GM21515 (cell line): ENCODE data around the gene KCNAB1.
A peak's percentile ranks its signal among the peaks of the same experiment; 100 is the strongest.

Source experiments
- ATAC-seq: cut with Tn5 transposase; IDR thresholded peaks from one replicate; pipeline ENCODE4 v1.9.1; 2021; ENCODE audit not compliant: unreplicated experiment

KCNAB1 gene

DNA sequence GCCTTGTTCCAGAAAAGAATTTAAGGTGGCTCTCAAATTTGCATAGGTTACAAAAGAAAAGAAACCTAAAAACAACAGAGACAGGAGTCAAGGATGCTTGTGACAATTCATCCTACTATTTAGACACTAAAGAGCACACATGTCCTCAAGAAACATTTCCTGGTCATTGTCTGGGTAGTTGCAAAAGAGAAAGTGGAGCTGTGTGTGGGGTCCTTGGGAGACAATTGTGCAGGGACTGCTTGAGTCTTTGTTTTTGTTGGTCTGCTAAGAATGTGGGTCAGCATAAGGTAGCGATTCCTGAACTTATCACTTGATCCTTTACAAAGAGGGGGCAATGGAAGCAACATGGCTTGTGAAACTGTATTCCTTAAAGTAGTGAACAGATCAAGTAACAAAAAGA, 185.3 kb downstream of the KCNAB1 start:
- no peak for ATAC-seq

DNA sequence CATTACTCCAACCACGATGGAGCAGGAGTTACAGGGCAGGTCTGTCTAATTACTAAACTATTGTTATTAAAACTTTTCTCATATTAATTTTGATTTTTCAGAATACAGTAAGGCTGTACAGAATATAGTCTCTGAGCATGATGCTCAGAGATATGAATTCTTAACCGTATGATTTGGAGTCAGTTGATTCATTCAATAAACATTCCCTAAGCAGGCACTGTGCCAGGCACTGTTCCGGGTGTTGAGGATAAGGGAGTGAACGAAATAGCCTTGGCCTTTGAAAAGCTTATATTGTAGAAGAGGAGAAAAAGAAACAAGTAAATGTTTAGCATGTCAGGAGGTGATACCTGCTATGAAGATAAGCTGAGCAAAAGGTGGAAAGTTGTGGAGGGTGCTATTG, 187.3 kb downstream of the KCNAB1 start:
- ATAC-seq, result no peak

DNA sequence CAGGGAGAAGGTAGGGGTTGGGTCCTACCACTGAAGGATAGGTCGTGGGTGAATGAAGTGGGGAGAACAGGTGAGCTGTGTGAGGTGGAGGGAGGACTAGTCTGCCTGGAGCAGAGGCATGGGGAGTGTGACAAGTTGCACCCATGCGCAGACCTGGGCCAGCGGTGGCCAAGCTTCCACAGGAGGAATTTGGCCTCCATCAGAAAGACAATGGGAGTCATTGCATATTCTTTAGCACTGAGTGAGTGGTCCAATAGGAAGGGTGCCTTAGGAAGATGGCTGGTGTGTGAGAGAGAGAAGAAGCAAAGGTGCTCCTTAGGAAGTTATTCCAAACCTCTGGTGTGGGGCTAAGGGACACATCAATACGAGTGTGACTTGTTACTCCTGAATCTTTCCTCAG, 191.1 kb downstream of the KCNAB1 start:
- no peak for ATAC-seq

DNA sequence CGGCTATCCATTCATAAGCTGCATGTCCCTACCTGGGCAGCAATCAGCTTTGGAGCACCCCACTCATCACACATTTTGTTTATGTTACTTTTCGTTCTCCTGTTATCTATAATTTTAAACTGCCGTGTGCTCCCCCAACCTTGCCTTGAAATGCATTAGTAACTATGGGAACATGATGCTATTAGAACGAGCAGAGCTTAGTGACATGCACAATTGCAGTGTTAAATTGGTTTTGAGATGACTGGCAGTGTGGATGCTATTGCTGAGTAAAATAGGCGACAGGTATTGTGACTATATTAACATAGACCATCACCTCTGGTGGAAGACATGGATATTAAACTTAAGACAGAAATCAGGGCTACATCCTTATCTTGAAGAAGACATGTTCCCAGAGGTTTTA, 191.6 kb downstream of the KCNAB1 start:
- no peak for ATAC-seq

DNA sequence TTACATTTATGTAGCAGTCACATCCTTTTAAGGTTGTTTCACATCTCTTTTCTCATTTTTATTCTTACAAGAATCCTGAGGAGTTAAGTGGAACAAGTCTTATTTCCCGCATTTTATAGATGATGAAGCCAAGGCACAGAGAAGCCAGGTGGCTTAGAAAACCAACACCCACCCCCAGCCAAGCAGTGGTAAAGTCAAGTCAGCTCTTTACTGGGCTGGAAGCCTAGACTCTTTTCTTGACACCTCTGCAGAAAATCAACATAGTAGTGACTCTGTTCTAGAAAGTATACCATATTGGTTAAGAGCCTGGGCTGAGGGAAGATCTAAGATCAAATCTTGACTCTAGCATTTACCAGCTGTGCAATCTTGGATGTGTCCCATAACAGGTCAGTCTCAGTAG, 195.7 kb downstream of the KCNAB1 start:
- ATAC-seq, result no peak

DNA sequence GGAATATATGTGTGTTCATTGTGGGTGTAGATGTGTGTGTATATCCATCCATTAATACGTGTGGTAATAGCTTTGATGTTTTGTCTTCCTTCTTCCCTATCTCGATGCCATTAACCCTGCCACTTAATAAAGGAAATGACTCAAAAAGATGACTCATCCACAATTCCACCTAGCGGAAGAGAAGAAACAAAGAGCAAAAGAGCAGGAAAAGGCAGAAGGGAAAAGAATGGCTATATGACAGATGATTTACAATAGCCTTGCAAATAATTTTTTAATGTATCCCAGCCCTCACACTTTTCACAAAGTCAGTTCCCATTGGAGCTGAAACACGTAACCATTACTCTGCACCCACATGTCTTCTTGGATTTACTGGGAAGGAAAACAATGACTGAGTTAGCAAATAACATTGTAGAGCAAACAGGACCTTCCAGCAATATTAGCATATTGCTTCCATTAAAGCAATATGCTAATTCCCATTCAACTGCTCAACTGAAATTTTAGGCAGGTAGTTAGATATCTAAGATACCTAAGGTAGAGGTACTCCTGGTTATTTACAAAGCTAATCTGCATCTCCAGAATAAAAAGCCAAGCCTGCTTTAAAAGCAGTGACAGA, 197.2 kb downstream of the KCNAB1 start:
- ATAC-seq, result no peak

DNA sequence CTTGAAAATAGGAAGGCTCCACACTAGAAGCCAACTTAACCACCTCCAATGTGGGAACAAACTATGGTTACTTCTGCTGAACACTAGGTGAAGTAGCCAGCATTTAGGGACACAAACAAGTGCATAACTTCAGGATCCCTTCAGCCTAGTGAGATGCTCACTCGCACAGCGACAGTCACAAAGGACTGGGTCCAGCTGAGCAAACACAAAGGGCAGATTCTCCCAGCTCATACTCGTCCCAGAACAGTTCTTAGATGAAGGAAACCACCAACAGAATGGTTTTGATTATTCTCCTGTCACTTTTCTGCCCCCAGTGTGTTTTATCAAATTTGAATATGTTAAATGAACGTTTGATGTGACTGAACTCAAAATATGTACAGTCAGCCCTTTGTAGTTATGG, 201.6 kb downstream of the KCNAB1 start:
- ATAC-seq, result no peak

DNA sequence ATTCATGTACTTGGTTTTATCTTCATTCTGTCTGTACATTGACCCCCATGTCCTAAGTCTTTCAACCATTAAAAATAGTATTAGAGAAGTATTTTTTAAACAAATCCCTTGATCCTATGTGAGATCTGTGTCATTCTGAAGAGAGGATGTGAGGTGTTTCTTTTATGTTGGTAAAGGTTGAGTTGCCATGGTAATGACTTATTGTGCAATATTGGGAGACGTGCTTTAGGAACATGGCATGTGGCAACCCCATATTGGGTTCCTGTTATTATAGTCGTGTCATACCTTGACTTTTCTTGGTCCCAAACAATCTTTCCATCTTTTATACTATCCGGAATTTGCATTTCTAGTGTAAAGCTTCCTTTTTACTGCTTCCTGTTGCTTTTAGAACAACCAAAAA, 203.1 kb downstream of the KCNAB1 start:
- no peak for ATAC-seq

DNA sequence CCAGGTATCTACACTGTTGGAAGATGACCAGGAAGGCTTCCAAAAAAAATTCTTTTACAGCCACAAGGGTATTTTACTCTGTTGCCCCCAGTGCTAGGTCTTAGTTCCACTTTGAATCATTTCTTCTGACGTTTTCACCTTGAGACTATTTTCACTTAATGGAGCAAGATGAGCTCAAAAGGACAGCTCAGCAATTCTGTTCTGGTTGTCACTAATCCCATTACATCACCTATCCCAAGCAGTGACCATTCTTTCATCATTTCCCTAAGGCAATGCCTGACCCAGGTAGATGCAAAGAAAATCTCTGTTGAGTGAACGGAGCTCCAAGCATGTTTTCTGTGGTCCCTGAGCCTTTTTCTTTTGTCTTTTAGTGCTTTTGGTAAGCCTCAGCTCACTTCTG, 210.0 kb downstream of the KCNAB1 start:
- no peak for ATAC-seq

DNA sequence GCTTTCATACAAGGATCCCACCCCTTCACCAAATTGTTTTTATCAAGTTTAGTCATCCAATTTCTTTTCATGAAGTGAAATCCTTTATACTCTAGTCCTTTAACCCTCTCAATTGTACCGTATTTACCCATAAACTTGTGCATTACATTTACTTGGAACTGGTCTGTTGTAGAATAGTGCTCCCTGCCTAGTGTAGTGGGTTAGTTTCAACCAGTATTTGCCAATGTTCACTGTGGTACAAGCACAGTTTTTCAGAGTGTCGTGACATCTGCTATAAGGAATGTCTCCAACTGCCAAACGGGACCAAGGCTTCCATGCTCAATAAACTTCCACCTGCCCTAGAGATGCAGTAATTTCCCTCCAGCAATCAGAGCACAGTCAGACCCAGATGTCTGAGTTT, 211.9 kb downstream of the KCNAB1 start:
- no peak for ATAC-seq

DNA sequence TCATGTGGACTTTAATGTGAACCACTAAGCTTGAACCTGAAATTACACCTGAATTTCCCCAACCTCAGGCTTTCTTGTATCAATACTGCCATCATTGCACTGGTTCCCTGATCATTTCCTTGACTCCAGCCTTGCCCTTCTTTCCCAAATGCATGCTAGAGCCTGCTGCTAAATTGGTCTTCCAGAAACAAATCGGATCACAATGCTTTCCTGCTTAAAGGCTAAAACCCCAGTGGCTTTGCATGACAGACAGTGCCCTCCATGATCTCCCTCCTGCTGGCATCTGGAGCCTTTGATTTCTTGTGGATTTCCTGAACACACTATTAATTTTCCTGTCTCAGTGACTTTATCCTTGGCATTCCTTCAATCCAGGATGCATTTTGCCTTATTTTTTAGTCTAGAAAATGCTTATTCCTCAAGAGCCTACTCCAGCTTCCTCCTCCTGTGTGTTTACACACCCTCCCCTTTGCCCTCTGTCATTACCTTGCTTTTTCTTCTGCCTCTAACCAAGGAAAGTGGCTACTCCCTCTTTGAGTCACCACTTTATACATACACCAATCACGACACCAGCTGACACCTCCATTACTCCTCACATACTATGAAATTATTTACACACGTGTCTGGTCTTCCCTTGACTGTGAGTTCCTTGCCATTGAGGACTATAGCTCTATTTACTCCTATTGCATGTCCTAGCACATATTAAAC, 214.6 kb downstream of the KCNAB1 start:
- no peak for ATAC-seq

DNA sequence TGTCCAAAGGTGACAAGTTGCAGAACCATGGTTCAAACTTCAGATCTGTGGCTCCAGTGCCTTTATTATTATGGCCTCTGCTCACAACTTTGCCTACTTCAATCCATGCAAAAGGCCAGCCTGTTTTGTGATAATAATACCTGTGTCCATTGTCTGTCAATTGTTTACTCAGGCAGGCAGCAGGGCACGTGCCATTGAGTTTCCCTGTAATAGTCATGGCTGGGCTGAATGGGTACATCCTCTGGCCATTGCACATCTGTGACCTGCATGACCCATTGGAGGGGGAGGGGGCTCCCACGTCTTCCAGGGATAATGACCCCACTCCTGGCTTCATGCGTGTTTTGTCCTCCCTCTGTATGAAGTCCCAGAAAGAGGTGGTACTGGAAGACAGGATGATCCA, 219.1 kb downstream of the KCNAB1 start:
- ATAC-seq, result no peak

DNA sequence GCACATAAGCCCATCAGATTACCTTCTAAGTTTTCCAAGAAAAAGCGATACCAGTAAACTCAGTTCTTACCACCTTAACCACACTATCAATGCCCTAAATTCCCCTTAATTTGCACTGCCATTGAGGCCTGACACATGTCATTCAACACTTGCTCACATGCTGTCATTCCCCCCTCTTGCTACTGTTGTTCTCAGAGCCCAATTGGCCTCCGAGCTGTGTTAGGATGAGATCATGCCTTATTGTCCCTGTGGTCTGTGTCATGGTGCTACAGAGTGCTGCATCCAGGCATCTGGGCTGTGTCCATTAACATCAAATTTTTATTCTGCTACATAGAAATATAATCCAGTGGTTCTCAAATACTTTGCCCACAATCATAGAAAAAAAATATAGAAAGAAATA, 221.0 kb downstream of the KCNAB1 start:
- no peak for ATAC-seq

DNA sequence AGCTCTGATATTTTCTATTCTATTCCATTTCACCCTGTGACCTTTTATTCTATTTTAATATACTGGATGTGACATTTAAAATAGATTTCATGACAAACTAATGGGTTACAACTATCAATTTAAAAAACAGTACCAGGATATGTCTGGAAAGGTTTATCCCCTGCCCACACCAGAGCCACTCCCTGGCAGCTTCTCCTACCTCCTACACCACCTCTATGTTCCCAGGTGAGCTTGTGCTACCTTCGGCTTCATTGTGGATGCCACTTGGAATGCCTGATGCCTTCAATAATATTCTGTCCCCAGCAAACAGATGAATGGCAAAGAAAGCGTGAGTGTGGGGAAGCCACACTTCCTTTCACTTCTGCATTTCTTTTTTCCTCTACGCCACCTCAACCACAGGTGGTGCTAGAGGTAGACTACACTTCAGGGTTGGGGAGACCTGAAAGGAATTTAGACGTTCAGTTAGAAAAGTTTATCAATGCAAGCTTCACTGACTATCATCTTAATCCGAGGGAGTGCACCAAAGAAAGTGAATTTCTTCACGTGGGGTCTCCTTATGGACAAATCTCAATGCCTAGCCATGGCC, 221.5 kb downstream of the KCNAB1 start:
- peak; percentile 99 for ATAC-seq

DNA sequence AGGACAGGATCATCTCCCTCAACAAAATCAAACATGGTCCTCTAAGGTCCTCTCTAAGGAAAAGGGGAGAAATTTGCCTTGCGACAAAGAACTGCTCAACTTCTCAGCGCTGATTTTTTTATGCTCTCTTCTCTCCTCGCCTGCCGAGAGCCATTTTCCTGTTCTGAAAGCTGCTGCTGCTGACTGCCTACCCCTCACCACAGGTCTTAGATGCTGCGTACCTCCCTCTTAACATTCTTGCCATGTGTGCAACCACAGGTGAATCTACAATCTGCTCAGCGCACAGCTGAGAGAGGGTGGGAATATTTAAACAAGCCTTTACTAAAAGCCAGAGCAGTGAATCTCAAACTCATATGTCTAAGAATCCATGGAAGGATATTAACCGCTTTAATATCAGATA, 223.8 kb downstream of the KCNAB1 start:
- no peak for ATAC-seq

DNA sequence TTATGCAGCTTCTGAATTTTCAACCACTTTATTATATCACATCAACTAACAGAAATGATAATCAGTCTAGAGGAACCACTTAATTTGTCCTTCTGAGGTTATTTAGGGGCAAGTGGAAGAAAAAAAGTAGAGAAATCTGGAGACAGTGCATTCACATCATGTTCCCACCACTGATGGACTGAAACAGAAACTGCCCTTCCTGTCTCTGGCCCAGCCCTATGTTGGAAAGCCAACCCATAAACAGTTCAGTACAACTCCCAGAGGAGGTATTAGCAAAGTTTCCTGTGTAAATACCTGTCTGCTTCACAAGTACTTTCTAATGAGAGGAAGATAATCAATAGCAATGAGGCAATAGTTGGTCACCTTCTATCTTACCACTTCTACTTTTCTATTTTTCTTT, 228.7 kb downstream of the KCNAB1 start:
- no peak for ATAC-seq

DNA sequence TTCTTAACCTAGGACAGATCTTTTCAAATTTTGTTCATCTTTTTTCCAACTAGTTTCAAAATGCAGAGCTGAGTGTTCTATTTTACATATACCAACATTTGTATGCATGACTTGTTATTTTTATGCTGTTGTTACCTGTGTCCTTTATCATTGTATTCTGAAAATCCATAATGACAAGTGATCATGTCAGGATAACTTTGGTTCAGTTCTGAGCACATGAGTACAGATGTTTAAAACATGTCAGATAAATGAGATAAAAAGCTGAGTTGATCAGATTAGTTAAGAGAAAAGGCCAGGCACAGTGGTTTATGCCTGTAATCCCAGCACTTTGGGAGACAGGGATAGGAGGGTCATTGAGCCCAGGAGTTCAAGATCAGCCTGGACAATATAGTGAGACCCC, 229.6 kb downstream of the KCNAB1 start:
- ATAC-seq, result no peak

DNA sequence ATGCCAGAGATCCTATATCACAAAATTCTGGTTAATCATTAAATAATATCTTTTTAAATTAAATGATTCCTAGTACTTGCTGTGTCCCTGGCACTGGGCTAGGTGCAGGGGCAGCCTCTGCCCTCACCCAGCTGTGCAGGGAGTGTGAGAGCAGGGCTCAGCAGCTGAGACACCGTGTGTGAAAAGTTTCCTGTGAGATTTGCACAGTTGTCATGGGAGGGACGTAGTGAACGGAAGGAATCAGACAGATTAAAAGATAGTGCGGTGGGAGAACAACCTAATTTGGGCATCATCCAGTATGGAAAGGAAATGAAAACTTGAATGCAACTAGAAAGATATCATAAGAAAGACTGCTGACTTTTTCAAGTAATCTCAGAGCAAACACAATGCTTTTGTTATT, 230.4 kb downstream of the KCNAB1 start:
- no peak for ATAC-seq

DNA sequence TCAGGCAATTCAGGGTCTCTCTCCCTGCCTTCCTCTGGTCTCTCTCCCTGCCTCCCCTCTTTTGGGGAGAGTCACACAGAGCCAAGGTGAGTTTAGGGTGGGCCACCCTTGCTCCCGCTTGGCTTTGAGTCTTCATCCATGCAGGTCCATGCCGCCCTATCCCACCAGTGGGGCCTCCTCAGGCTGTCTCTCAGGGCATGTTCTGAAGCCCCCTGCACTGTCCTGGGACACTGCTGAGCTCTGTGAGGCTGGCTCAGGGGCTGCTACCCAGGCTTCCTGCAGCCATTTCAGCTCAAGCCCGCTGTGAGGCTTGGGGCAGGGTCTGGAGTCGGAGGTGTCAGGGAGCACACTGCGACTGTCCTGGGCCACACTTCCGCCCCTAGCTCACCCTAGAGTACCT, 231.4 kb downstream of the KCNAB1 start:
- ATAC-seq, result no peak

DNA sequence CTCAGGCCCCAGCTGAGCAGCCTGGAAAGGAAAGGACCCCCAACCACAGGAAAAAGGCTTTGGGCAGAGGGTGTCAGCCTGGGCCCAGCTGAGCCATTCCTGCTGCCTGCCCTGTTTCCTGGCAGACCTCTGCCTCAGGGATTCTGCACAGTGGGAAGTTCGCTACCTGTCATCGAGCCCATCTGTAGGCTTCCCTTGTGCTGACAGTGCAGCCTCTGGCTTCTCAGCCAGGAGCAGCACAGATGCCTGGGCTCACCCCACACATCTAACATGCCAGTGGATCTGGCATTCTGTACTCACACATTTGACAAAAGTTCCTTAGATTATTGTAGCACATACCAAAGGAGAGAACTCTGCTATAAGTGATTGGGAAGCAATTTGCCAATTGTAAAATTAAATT, 232.3 kb downstream of the KCNAB1 start:
- no peak for ATAC-seq

DNA sequence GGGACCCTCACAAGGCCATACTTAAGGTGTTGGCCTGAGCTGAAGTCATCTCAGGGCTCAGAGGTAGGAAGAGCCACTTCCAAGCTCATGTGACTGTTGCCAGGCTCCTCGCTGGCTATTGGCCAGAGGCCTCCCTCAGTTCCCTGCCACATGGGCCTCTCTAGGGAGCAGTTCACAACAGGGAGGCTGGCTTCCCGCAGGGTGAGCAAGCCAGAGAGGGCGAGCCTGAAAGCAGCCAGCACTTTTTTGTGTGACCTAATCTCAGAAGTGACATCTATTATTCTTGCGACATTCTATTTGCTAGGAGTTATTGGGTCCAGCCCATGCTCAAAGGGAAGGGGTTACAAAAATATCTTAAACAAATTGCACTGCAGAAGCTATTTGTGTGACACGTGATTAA, 233.2 kb downstream of the KCNAB1 start:
- no peak for ATAC-seq

DNA sequence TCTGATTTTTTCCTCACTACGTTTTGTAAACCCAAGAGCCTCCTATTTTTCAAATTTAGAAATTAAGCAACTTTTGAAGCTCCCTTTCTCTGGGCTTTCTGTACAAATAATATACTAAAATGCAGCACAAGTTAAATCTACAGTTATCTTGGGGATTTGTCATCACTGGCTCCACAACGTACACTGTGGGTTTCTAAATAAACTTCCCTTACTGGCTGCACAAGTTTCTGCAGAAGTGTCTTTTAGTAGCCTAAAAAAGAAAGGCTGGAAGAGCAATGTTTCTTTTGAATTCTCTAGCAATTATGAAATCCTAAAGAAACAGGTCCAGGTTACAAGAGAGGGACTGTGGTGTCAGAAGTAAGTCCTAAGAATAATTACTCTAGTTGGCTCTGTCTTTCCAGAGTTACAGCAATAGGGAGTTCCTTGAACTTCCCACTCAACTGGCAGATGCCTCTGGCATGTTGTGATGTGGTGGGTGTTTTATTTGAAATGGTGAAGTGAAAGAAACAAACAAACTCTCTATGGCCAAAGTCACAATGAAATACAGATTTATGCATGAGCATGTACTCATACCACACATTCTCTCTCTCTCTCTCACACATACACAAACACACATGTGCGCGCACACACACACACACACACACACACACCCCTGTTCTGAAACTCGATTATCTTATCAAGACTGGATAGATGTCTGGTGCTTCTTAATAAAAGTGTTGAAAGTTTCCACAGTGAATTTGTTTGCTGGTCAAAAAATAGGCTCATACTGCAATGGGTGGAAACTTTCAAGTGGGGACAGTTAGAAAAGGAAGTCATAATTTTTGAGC, 236.4 kb downstream of the KCNAB1 start:
- ATAC-seq, result no peak
